ENCODE measurements around the gene RPL39L.

RPL39L gene

GRCh38 chr3:187098923-187099512, 40.3 kb downstream of the RPL39L start:
- DNase-seq (ENCODE audit: low read depth in 2 of 2): no peak

DNA sequence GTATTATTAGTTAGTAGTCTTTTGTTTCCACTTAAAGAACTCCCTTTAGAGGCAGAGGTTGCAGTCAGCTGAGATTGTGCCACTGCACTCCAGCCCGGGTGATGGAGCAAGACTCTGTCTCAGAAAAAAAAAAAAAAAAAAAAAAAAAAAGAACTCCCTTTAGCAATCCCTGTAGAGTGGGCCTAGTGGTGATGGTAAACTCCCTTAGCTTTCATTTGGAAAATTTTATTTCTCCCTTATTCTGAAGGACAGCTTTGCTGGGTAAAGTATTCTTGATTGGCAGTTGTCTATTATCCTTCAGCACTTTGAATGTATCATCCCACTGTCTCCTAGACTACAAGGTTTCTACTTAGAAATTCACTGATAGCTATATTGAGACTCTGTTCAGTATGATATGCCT, 46.0 kb downstream of the RPL39L start:
- DNase-seq (ENCODE audit: low read depth in 2 of 2): no peak

DNA sequence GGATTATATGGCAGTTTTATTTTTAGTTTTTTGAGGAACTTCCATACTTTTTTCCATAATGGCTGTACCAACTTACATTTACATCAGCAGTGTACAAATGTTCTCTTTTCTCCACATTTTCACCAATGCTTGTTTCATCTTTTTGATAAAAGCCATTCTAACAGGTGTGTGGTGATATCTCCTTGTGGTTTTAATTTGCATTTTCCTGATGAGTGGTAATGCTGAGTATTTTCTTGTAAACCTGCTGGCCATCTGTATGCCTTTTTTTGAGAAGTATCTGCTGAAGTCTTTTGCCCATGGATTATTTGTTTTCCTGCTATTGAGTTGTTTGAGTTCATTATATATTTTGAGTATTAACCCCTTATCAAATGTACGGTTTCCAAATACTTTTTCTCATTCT, 50.6 kb downstream of the RPL39L start:
- no peak for DNase-seq (ENCODE audit: low read depth in 2 of 2)

DNA sequence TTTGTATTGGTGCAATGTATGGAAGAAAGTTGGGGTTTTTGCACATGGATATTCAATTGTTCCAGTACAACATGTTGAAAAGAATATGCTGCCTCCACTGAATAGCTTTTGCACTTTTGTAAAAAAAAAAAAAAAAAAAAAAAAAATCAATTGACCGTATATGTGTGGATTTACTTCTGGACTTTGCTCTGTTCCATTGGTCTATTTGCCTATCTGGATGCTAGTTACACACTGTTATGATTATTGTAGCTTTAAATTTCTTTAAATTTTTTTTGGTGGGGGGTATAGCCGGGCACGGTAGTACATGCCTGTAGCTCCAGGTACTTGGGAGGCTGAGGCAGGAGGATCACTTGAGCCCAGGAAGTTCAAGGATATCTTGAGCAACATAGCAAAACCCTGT, 52.5 kb downstream of the RPL39L start:
- DNase-seq (ENCODE audit: low read depth in 2 of 2): no peak

- DNase-seq (ENCODE audit: low read depth in 2 of 2): no peak
Measured at GRCh38 chr3:187085933-187086332, 53.4 kb downstream of the RPL39L start.

DNA sequence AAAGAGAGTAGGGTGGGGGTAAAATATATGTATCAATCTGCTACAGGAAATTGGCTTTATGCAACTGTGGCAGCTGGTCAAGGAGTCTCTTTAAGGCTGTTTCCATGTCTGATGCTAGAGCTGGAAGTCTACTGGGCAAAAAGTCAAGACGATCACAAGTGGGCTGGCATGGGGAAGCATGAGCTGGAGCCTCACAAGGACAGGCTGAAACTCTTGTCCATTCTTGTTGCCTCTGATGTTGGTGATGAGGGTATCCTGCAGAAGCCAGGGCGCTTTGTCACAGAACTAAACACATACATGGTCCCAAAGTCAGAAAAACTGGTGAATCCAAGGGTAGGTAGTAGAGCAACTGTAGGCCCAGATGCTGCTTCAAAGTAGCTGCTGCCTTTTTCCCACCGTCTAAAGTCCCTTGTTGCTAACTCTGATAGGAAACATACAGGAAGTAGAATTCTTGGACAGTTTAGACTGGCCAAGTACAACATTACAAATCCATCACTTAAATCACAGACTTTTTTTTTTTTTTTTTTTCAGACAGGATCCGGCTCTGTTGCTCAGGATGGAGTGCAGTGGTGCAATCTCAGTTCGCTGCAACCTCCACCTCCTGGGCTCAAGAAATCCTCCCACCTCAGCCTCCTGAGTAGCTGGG, 54.2 kb downstream of the RPL39L start:
- DNase-seq (ENCODE audit: low read depth in 2 of 2): no peak

GRCh38 chr3:187084580-187084979, 54.7 kb downstream of the RPL39L start:
- no peak for DNase-seq (ENCODE audit: low read depth in 2 of 2)

DNA sequence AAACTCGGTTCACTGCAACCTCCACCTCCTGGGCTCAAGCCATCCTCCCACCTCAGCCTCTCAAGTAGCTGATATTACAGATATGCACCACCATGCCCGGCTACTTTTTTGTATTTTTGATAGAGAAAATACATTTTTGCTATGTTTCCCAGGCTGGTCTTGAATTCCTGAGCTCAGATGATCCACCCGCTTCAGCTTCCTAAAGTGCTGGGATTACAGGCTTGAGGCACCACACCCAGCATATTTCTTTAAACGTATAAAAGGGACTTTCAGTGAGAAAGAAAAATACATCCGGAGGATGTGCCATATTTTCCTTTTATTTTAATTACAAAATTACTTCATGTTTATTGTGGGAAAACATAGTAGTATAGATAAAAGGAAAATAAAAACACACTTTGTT, 55.2 kb downstream of the RPL39L start:
- DNase-seq (ENCODE audit: low read depth in 2 of 2): no peak

DNA sequence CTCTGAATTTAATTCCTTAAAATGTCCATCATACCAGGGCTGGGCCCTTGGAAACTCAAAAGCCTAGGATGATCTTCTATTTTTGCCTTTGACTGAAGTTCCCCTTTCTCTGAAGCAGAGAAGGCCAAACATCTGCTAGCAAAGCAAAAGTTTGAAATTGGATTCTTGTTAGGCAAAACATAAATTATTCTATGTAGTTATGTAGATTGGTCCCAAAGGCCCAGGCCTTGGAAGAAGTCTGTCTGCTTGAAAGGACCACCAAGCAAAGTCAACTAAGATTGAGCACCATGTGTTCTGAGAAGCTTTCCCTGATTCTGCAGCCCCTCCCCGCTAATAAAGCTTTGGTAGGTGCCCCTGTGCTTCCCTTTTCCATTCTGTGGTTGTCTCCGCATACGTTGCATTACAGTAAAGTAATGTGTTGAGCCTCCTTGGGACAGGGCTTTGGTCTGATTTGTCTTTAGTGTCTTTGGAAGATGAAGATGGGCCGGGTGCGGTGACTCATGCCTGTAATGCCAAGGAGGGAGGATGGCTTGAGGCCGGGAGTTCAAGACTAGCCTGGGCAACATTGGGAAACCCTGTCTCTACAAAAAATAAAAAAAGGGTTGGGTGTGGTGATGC, 56.4 kb downstream of the RPL39L start:
- no peak for DNase-seq (ENCODE audit: low read depth in 2 of 2)

DNA sequence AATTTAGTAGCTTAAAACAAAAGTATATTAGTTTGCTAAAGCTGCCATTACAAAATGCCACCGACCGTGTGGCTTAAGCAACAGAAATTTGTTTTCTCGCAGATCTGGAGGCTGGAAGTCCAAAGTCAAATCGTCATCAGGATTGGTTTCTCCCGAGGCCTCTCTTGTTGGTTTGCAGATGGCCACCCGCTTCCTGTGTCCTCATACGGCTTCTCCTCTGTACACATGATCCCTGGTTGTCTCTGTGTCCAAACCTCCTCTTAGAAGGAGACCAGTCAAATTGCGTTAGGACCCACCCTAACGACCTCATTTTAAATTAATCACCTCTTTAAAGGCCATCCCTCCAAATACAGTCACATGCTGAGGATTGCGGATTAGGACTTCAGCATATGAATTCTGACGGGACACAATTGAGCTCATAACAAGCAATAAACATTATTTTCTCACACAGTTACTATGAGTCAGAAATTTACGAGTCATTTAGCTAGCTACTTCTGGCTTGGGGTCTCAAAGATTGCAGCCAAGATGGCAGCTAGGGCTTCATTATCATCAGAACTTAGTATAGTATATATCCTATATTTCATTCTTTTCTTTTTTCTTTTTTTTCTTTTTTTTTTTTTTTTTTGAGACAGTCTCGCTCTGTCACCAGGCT, 58.4 kb downstream of the RPL39L start:
- no peak for DNase-seq (ENCODE audit: low read depth in 2 of 2)

DNA sequence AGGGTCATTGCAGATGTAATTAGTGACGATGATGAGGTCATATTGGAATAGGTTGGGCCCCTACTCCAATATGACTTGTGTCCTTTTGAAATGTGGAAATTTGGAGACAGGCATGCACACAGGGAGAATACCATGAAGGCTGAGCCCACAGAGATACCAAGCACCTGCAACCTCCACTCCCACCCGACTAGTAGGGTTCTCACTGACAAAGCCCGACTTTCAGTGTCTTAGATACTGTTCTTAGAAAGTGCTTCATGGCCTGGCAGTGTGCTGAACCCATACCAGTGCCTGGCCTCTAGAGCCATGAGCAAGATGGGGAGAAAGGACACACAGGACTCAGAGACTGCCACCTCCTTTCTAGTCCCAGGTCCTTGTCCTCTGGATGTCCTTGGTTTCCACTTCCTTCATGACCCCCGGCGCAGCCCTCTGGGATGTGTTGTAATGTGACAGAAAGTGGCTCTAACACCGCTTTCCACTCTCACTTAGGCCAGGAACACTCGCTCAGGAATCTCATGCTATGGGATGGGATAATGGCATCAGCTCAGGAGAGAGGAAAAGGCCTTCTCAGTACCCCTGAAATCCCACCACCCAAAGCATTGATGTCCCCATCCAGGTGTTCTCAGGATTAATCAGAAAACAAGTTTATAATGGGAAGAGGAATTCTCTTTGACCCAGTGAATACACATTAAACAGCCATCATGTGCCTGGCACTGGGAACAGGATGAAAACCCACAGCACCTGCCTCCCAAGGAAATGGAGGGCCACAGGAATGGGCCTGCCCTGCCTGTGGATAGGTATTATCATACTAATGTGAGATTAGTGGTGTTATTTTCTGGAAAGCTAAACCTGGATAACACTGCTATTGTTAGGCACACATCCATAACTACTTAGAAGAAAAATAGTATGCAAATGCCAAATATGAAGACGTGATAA, 59.9 kb downstream of the RPL39L start:
- DNase-seq (ENCODE audit: low read depth in 2 of 2): no peak

GRCh38 chr3:187077537-187077936, 61.8 kb downstream of the RPL39L start:
- no peak for DNase-seq (ENCODE audit: low read depth in 2 of 2)

DNA sequence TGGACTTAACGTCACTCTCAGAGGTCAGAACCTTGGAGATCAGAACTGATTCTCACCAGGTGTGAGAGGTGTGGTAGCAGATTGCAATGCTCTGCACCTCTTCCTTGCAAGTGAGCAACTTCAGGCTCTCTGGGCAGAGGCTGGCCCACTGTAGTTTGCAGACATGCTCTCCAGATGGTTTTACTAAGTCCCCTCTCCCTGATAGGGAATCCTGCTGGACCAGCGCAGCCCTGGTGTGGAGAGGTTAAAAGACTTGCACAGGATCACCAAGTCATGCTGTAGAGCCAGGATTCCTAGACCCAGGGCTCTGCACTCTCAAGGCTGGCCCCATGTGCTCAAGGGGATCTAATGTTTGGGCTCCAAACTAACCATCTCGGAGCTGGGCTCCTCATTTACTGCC, 62.2 kb downstream of the RPL39L start:
- no peak for DNase-seq (ENCODE audit: low read depth in 2 of 2)

- no peak for DNase-seq (ENCODE audit: low read depth in 2 of 2)
Measured at GRCh38 chr3:187076297-187076696, 63.0 kb downstream of the RPL39L start.

GRCh38 chr3:187074846-187075245, 64.5 kb downstream of the RPL39L start:
- DNase-seq (ENCODE audit: low read depth in 2 of 2): no peak

GRCh38 chr3:187073581-187074098, 65.7 kb downstream of the RPL39L start:
- no peak for DNase-seq (ENCODE audit: low read depth in 2 of 2)

- no peak for DNase-seq (ENCODE audit: low read depth in 2 of 2)
Measured at GRCh38 chr3:187072511-187072910, 66.8 kb downstream of the RPL39L start.

GRCh38 chr3:187072102-187072501, 67.2 kb downstream of the RPL39L start:
- DNase-seq (ENCODE audit: low read depth in 2 of 2): no peak
